CD4-positive, alpha-beta T cell (primary cell): ENCODE data around the gene TATDN2. TPM values are rescaled to one million over a fixed set of nuclear protein-coding genes. Genes with fewer than 3 reads are reported as not detected.

Source experiments
- ATAC-seq: fragments of 200-7000 bp; cut with Tn5 transposase; one replicate; pipeline ENCODE4 v1.10.0; 2022; ENCODE audit warnings: mild to moderate bottlenecking; ENCODE audit not compliant: poor library complexity
- CTCF ChIA-PET: fragments of 350-600 bp; sonication (Branson Sonifier 250); formaldehyde crosslinking; loops from one replicate; lab custom pipeline; 2021; ENCODE audit warnings: antibody characterized with exemption, inconsistent platforms; lab: Charles Lee
- POLR2A ChIA-PET: fragments of 350-600 bp; sonication (Branson Sonifier 250); formaldehyde crosslinking; loops from one replicate; lab custom pipeline; 2021; ENCODE audit warnings: antibody characterized with exemption, inconsistent platforms; lab: Charles Lee
- DNase-seq, 14 experiments: peaks; one replicate each; pipeline ENCODE4 v3.0.0-alpha.2; 2013 to 2020; ENCODE audit warnings: mixed read lengths in 2 of 14
- H3K27ac ChIP-seq, 2 donors: one replicate each; pipeline versions ENCODE4 v1.5.1 to v1.7.0; 2013; ENCODE audit warnings: low read length in 2 of 2, low read depth in 1 of 2, mild to moderate bottlenecking in 1 of 2
- H3K27me3 ChIP-seq, 2 experiments: 1 replicate in 1 of 2; 2 replicates in 1 of 2; pipeline versions ENCODE4 v1.6.1 to v1.7.0; 2013; ENCODE audit warnings: low read length in 2 of 2, control low read depth in 1 of 2, mild to moderate bottlenecking in 1 of 2, moderate library complexity in 1 of 2; ENCODE audit not compliant: insufficient read depth in 2 of 2, control insufficient read depth in 1 of 2
- H3K36me3 ChIP-seq: one replicate; pipeline ENCODE4 v1.6.1; 2013; ENCODE audit warnings: low read length, control low read depth; ENCODE audit not compliant: insufficient read depth
- H3K4me1 ChIP-seq: one replicate; pipeline ENCODE4 v1.6.1; 2013; ENCODE audit warnings: low read length, control low read depth; ENCODE audit not compliant: insufficient read depth
- H3K4me3 ChIP-seq: one replicate; pipeline ENCODE4 v1.5.1; 2013; ENCODE audit warnings: mild to moderate bottlenecking, low read length, moderate library complexity
- H3K9me3 ChIP-seq, 2 experiments: 1 replicate in 1 of 2; 2 replicates in 1 of 2; pipeline versions ENCODE4 v1.6.1 to v1.7.0; 2013; ENCODE audit warnings: low read length in 2 of 2, mild to moderate bottlenecking in 2 of 2, control low read depth in 1 of 2, moderate library complexity in 1 of 2; ENCODE audit not compliant: control insufficient read depth in 1 of 2, insufficient read depth in 1 of 2
- H3K27ac Mint-ChIP-seq: one replicate; pipeline ENCODE4 v1.8.0; 2020; ENCODE audit warnings: mixed read lengths
- H3K27me3 Mint-ChIP-seq: one replicate; pipeline ENCODE4 v1.8.0; 2021; ENCODE audit warnings: mixed read lengths
- H3K36me3 Mint-ChIP-seq: one replicate; pipeline ENCODE4 v1.8.0; 2021; ENCODE audit warnings: low read depth, mixed read lengths
- H3K4me1 Mint-ChIP-seq: one replicate; pipeline ENCODE4 v1.8.0; 2021; ENCODE audit warnings: low read depth, mixed read lengths
- H3K4me3 Mint-ChIP-seq: one replicate; pipeline ENCODE4 v1.8.0; 2020; ENCODE audit warnings: mild to moderate bottlenecking, mixed read lengths
- H3K9me3 Mint-ChIP-seq: one replicate; pipeline ENCODE4 v1.8.0; 2020; ENCODE audit warnings: mixed read lengths
- CTCF ChIP-seq: fragments of 200-600 bp; IDR thresholded peaks from one replicate; pipeline ENCODE4 v1.8.0; 2022; ENCODE audit warnings: antibody characterized with exemption, mild to moderate bottlenecking
- intact Hi-C, 2 experiments: fragments of 100-400 bp; cut with DNase I in 1 of 2; cut with micrococcal nuclease in 1 of 2; formaldehyde crosslinking; loops; one replicate each; pipeline versions ENCODE4 v1.15.1 to v1.9.0; 2023 to 2025; cut with DNase I, micrococcal nuclease
- total RNA-seq, 174 experiments: library from RNA in 2 of 174; stranded (reverse) in 2 of 174; gene quantifications; one replicate each; pipeline ENCODE4 v1.2.3 and lab custom pipeline; 2021 to 2026

The TATDN2 gene
- total RNA-seq, 2 experiments from 2014 or later, result 48.7 to 50.2 TPM

- H3K27me3 ChIP-seq, result no peaks in the 10 kb centered on the region
- peaks cover 87% of the 10 kb centered on the region for H3K36me3 ChIP-seq
- no peaks in the 10 kb centered on the region for H3K9me3 Mint-ChIP-seq
- CTCF ChIA-PET, result no interaction called here
- DNase-seq, result no peak
- no peak for ATAC-seq
- H3K27ac ChIP-seq, result no peak overlapping the region
- no peaks in the 10 kb centered on the region for H3K4me1 Mint-ChIP-seq
- H3K4me3 ChIP-seq, result no peak overlapping the region
- intact Hi-C loops, result no loop called here
- no peak overlapping the region for H3K4me3 Mint-ChIP-seq
- H3K27ac Mint-ChIP-seq, result no peak overlapping the region
- no peaks in the 10 kb centered on the region for H3K27me3 Mint-ChIP-seq
- POLR2A ChIA-PET, result no interaction called here
- no peak for TF ChIP-seq CTCF
- no peaks in the 10 kb centered on the region for H3K9me3 ChIP-seq
- H3K36me3 Mint-ChIP-seq, result peaks cover 88% of the 10 kb centered on the region
- no peaks in the 10 kb centered on the region for H3K4me1 ChIP-seq
Observed at GRCh38 chr3:10304905-10305304, 56.6 kb downstream of the TATDN2 start.

- Histone ChIP-seq H3K4me1 (no peaks in the 10 kb centered on the region), H3K9me3 (no peaks in the 10 kb centered on the region), H3K36me3 (peaks cover 86% of the 10 kb centered on the region), H3K27ac (no peak overlapping the region), H3K4me3 (no peak overlapping the region), H3K27me3 (no peaks in the 10 kb centered on the region)
- CTCF ChIA-PET, result no interaction called here
- no peak for DNase-seq
- Mint-ChIP-seq H3K9me3 (no peaks in the 10 kb centered on the region), H3K4me3 (no peak overlapping the region), H3K27me3 (no peaks in the 10 kb centered on the region), H3K36me3 (peaks cover 91% of the 10 kb centered on the region), H3K27ac (no peak overlapping the region), H3K4me1 (no peaks in the 10 kb centered on the region)
- POLR2A ChIA-PET, result no interaction called here
- no peak for ATAC-seq
- no peak for TF ChIP-seq CTCF
- intact Hi-C loops, result no loop called here
Observed at GRCh38 chr3:10305331-10305902, 57.2 kb downstream of the TATDN2 start.

- intact Hi-C loops, result no loop called here
- Histone ChIP-seq H3K36me3 (peaks cover 86% of the 10 kb centered on the region), H3K27ac (no peak overlapping the region), H3K9me3 (no peaks in the 10 kb centered on the region), H3K27me3 (no peaks in the 10 kb centered on the region), H3K4me3 (no peak overlapping the region), H3K4me1 (no peaks in the 10 kb centered on the region)
- H3K36me3 Mint-ChIP-seq, result peaks cover 91% of the 10 kb centered on the region
- H3K9me3 Mint-ChIP-seq, result no peaks in the 10 kb centered on the region
- CTCF ChIA-PET, result no interaction called here
- no peak for ATAC-seq
- POLR2A ChIA-PET, result no interaction called here
- no peak for TF ChIP-seq CTCF
- H3K27ac Mint-ChIP-seq, result no peak overlapping the region
- no peaks in the 10 kb centered on the region for H3K27me3 Mint-ChIP-seq
- H3K4me3 Mint-ChIP-seq, result no peak overlapping the region
- no peaks in the 10 kb centered on the region for H3K4me1 Mint-ChIP-seq
- DNase-seq, result no peak
Observed at GRCh38 chr3:10306156-10306555, 57.9 kb downstream of the TATDN2 start.
